GM19328 (cell line): Measurements from ENCODE around the gene MXI1.

ENCODE experiments used
- ATAC-seq: cut with Tn5 transposase; IDR thresholded peaks from one replicate; pipeline ENCODE4 v1.9.1; 2021; ENCODE audit warnings: mild to moderate bottlenecking, moderate library complexity; ENCODE audit not compliant: unreplicated experiment

Gene MXI1

DNA sequence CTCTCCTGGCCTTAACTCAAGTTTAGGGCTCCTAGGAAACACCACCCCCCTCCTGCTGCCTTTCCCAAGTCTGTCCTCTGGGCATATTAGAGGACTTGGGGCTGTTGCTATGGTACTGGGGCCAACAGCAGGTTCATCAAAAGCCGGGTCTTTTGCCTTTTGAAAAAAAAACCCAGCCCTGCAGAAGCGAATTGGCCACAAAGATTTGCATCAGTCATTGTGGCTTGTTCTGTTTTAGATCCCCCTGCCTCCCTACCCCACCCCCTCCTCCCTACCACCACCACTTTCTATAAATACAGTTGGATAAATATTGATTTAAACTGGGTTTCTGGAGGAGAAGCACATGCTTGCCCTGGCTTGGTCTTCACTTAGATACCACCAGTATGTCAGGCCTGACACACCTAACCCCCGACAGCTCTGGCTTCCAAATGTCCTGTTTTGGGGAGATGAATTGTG lies 7.0 kb downstream of the MXI1 start:
- no peak for ATAC-seq

DNA sequence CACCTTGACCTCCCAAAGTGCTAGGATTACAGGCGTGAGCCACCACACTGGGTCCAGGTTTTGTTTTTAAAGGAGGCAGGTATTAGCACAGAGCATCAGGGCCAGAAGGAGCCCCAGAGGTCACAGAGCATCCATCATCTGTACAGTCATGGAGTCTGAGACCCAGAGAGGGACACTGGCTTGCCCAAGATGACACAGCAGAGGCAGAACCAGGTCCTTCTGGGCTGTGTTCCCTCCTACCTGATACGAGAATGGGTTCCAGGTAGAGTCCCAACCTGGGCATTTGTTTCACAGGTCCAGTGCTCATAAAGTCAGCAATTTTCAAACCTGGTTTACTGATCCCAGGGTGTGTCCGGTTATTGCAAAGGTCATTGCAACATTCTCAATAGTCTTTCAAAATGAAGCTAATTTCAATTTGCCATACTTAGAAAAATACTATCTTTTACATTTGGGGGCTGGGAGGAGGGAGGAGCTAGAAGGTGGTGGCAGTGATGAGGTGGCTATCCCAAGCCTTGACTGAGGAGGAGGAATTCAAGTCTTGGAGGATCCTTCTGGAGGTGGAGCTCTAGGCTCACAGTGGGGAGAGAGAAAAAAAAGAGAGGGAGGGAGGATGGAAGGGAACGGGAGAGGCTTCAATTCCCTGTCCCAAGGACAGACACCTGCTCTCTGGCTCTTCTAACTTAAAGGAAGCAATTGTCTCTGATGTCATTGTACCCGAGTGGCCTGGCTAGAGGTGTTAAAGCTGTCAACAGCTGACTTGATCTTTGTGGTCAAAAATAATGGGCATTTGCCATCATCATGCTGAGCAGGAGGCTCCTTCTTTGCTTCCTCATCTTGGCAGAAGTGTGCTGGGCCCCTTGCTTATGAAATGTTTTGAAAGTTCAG lies 8.1 kb downstream of the MXI1 start:
- no peak for ATAC-seq

DNA sequence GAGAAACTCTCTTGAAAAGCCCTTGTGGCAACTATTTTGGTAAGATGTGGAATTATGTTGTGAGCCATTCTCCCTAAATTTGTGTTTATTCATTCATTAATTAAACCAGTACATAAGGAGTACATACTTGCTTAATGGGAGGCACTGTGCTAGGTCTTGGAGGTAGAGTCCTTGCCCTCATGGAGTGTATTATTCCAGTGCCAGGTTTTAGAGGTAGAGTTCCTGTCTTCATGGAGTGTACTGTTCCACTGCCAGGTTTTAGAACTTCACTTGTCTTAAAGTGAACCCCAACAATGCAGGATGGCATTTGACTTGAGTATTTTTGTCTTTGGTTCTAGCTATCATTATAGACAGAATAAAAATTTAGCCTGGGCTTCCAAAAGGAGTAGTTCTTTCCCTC lies 8.8 kb downstream of the MXI1 start:
- no peak for ATAC-seq

DNA sequence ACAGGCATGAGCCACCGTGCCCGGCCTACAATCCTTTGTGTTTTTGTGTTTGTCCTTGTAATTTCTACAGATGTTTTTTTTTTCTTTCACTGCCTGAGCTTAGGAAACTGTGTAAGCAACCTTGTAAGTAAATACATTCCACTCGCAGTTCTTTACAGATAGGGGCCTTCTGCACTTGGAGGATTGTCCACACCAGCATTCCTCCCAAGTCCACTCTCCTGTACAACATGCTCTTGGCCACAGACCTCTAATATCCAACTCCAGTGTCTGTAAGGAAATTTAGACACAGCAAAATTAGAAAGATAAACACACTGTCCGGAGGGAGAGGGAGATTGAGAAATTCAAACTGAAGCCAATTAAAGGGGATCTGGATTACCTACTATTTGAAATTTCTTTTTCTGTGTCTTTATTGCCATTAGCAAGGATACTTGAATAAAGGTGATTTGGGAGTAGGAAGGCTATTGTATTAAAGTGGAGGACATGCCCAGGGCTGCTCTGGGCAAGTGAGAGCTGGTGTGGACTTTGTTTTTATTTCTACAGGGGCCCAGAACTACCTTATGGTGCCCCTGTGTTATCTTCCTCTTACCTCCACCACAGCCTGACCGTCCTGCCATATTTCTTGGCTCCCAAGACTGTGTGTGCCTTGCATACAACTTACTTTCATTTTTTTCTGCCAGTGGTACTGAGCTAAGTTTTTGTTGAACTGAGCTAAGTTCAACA lies 9.7 kb downstream of the MXI1 start:
- ATAC-seq = no peak

DNA sequence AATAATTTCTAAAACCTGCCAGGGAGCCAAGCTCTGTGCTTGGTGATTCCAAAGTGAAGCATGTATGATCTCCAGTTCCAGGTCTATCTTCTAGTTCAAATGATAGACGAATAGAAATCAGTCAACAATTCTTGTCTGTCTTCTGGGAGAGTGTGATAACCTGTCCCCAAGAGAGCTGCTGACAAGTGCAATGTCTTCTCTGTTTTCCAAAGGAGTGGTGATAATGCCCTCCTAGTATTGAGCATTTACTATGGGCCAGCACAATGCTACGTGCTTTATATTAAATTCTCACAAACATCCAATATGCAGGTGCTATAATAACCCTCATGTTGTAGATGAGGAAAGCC lies 10.2 kb downstream of the MXI1 start:
- no peak for ATAC-seq

DNA sequence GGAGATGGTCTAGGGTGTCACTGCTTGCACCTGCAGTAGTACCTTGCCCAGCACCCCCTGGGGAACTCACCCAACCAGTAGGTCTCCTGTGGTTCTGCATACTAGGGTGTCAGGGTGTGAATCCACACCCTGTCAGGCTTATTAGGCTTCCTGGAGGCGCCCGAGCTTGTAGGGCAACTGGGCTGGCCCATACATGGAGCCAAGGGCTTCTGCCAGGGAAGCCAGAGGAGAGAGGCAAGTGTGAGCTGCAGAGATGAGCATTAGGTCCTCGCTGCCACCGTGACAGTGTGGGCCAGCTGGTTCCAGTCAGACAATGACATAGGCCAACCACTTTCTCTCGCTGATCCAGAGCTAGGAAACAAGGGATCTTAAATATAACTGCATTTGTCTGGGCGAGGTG lies 11.2 kb downstream of the MXI1 start:
- no peak for ATAC-seq

DNA sequence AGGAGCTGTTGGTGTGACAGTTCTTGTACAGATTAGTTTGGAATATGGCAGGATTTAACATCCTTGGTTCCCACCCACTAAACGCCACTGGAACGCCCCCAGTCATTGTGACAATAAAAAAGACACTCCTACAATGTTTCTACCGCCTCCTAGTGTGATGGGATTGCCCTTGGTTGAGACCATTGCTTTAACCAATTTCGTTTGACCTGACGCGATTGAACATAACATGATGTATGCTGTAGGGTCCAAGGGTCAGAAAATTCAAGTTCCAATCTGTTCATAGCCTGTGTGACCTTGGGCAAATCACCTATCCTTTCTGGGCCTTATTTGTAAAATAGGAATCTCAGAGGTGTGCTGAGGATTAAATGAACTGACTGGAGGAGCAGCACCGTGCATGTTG lies 12.5 kb downstream of the MXI1 start:
- no peak for ATAC-seq

DNA sequence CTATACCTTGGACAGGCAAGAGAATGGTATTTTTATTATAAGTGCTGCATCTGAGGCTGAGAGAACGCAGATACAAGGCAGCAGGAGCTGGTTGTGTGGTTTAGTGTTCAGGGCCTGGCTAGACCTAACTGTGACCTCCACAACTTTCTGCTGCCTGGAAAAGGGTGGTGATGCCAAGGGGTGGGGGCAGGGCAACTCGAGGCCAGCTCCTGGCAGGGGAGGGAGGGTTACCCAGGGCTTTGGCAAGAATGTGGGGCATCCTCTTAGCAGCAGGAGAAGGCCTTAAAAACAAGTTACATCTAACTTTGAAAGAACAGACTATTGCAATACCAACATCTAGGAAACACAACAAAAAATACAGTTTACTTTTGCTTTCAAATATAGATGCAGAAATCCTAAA lies 13.0 kb downstream of the MXI1 start:
- ATAC-seq = no peak

DNA sequence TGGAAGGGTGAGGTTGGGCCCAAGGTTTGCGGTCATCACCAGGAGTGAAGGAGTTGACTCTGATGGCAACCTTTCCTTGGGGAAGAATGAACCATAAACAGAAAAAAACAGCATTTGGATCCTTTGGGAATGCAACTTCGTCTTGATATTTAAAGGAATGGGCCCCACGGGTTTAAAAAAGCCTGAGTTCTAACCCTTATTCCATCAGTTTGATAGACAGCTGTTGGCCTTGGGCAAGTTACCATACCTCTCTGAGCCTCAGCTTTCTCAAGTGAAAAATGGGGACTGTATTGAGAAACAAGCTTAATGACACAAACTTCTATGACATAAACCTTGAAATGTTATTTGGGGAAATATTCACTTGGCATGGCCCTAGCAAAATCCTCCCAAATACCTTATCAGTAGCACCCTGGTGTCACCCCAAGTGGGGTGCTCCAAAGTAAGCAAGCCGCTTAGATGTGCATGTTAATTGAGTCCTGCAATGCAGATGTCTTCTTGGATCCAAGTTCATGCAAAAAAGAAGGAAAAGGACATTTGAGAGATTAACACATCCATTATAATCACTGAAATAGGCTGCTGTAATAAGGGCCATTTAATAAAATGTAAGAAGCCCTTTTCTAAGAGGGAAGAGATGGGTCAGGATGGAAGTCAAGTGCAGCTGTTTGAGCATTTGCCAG lies 13.8 kb downstream of the MXI1 start:
- ATAC-seq = no peak

DNA sequence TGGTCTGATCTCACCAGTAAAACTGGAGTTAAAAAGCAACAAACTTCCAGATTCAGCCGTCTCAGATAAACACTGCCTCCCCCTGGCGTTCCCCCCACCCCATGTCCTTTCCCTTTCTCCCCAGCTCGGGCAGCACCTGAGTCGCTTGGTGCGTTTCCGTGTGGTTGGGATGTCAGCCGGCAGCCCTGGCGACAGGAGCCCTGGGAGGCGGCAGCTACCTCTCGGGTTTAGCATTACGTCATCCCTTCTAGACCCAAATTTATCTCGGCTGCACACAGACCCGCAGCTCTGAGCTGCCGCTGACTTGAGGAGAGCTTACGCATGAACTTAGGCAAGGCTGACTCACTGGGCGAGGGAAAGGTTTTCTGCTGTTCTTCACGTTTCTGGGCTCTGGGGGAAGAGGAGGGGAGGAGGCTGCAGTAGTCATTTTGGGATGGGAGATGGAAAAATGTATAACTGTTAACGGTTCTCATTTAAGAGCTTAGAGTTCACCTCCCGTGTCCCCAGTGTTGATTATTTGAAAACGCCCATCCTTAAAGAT lies 14.4 kb downstream of the MXI1 start:
- ATAC-seq = no peak

DNA sequence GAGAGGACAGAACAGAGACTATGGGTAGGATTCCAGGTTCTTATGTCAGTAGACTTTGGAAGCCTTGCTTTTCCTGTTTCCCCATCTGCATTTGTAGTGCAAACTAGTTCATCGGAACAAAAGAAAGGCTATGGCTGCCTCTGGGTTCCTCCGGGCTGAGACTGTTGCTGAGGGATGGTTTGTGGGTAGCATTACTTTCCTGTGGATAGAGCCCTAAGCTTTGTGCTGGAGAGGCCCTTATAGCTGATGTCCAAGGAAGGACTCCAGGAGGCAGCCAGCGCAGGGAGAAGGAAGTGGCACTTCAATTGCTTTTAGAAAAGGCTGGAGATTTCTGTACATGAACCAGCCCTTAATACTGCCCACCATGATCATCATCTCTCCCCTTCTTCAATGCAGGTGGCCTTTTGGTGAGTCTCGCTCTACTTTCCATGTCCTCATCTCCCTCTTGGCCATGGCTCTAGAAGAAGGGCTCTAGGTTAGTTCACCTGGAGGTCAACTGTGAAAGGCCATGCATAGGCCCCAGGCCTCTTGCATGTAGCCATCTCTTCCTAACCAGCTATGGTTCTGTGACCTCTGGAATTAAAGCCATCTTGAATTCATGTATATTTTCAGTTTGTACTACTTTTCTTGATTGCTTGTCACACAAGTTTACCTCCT lies 15.4 kb downstream of the MXI1 start:
- ATAC-seq = no peak

DNA sequence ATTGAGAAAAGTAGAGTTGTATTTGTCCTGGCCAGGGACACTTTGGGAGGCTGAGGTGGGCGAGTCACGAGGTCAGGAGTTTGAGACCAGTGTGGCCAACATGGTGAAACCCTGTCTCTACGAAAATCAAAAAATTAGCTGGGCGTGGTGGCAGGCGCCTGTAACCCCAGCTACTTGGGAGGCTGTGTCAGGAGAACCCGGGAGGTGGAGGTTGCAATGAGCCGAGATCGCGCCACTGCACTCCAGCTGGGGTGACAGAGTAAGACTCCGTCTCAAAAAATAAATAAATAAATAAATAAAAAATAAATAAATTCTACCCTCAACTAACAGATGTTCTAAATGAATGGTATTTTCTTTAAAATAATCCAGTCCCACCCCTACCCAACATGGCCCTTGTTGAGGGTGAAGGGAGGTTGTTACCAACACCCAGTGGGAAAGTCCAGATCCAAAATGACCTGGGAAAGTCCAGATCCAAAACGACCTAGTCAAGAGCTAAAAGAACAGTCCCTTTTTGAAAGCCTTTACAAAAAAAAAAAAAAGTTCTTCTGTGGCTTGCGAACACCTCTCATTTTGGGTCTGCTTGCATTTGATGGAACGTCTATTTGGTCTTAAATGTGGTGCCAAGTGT lies 16.0 kb downstream of the MXI1 start:
- no peak for ATAC-seq

DNA sequence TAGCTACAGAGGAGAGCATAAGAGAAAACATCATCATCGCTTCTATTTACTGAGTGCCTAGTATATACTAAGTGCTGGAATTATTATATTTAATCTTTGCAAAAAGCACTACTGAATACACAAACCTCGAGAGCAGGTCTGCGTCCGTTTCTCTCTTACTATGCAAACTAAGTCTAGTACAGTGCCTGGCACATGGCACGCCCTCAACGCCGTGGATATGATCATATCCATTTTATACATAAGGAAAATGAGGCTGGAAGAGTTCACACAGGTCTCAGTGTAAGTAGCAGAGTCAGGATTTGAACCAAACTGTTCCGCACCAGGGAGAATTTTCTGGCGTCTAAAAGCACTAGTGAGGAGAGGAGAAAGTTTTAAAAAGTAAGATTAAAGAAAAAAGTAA lies 17.6 kb downstream of the MXI1 start:
- no peak for ATAC-seq

DNA sequence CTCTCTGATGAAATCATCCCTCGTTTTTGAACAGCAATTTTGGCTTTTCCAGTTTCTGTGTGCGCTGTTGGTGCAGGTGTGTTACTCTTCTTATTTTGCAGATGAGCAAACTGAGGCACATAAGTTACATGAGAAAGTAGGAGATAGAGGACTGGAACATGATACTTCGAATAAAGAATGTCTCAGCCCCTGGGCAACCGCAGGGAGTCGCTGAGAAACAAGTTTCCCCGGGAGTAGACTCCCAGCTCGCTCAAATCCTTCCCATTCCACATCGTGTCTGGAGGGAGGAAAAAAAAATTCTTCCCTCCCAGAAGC lies 18.0 kb downstream of the MXI1 start:
- ATAC-seq = peak; percentile 1

DNA sequence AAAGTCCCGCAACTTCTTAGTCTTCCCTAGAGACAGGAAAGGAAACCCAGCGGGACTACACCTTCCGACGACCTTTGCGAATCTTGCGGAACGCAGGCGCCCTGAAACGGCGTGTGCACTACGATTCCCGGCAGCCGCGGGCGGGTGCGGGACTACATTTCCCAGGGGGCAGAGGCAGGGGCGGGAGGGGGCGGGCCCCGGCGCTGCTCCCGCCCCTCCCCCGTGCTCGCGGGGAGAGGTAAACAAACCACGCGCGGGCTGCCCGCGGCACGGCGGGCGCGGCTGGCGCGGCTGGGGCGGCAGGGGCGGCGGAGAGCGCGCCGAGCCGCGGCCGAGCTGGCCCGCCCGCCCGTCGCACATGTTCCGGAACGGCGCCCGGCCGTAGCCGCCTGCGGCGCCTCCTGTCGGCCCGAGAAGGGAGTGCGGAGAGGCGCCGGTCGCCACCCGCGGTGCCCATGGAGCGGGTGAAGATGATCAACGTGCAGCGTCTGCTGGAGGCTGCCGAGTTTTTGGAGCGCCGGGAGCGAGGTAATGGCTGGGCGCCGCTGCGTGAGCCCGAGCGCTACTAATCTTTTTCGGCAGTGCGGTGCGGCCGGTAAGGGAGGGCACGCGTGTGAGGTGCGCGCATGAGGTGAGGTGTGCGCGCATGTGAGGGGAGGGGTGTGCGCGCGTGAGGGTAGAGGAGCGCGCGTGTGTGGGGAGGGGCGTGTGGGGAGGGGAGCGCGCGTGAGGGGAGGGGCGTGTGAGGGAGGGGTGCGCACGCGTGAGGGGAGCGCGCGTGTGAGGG lies 18.5 kb downstream of the MXI1 start:
- peak; percentile 74 for ATAC-seq

DNA sequence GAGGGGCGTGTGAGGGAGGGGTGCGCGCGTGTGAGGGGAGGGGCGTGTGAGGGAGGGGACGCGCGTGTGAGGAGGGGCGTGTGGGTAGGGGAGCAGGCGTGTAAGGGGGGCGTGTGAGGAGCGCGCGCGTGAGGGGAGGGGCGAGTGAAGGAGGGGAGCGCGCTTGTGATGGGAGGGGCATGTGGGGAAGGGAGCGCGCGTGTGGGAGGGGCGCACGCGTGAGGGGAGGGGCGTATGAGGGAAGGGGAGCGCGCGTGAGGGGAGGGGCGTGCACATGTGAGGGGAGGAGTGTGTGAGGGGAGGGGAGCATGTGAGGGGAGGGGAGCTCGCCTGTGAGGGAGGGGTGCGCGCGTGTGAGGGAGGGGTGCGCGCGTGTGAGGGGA lies 19.1 kb downstream of the MXI1 start:
- ATAC-seq = no peak

DNA sequence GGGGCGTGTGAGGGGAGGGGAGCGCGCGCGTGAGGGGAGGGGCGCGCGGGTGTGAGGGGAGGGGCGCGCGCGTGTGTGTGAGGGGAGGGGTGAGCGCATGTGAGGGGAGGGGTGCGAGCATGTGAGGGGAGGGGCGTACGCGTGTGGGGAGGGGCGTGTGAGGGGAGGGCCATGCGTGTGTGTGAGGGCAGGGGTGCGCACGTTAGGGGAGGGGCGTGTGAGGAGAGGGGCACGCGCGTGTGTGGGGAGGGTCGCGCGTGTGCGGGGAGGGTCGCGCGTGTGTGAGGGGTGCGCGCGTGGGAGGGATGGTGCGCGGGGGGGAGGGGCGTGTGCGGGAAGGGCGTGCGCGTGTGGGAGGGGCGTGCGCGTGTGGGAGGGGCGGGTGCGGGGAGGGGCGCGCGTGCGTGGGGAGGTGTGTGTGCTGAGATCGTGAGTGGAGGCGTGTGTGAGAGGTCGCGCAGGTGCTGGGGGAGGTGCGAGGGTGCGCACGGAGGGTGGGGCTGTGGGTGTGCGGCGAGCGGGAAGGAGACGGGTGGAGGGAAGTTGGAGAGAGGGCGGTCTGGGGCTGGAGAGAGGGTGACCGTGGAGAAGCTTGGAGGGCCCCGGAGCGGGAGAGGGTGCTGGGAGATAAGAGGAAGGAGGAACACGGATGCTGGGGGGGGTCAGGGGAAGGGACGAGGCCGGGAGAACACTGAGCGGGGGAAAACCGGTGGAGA lies 19.7 kb downstream of the MXI1 start:
- ATAC-seq = no peak

DNA sequence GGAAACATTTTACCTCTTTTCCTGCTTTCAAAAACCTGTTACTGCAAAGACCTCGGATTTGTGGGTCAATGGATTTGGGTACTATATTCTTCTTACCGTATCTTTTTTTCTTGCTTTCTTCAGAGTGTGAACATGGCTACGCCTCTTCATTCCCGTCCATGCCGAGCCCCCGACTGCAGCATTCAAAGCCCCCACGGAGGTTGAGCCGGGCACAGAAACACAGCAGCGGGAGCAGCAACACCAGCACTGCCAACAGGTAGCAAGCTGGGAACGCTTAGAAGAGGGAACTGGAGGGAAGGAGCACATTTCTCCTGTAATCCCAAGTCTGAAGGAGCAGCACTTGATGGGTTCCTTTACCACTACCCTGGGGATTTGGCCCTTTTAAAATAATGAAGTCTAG lies 20.7 kb downstream of the MXI1 start:
- no peak for ATAC-seq

DNA sequence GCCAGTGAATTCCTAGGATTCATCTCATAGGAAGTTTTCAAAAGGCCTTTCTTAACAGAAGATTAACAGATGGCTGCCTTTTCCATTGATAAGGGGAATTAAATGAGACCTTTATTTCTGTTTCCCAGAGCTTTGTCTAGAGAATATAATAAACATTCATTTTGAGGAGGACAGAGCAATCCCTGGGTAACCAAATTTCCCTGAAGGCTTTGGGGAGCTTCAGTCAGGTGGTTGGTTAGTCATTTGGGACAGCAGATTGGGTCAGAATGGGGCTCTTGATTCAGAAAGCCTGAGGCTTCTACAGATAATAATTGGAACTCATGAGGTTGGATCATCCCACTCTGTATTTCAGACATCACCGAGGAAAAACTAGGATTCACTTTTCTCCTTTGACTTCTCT lies 21.8 kb downstream of the MXI1 start:
- no peak for ATAC-seq
